Body of pancreas (tissue), 4 donors: Measurements from ENCODE around the gene SLC18A3. TPM values are rescaled to one million over a fixed set of nuclear protein-coding genes. Genes with fewer than 3 reads are reported as not detected.

Experiments
- ATAC-seq: fragments of 150-250 bp; one replicate; pipeline ENCODE4 v1.9.1; 2016
- DNase-seq, 4 donors: peaks; one replicate each; pipeline ENCODE4 v3.0.0-alpha.2; 2019
- H3K27ac ChIP-seq, 4 donors: fragments of 200-600 bp; sonication (generic); 1 replicate in 3 of 4; 2 replicates in 1 of 4; pipeline versions ENCODE4 v1.5.1 to v1.6.1; 2016 to 2019; ENCODE audit warnings: mild to moderate bottlenecking in 1 of 4, mixed read lengths in 1 of 4, moderate library complexity in 1 of 4
- H3K27me3 ChIP-seq, 2 donors: fragments of 200-600 bp; sonication (generic); one replicate each; pipeline ENCODE4 v1.6.0; 2016; ENCODE audit warnings: mild to moderate bottlenecking in 1 of 2
- H3K36me3 ChIP-seq, 2 donors: fragments of 200-600 bp; sonication (generic); replicated peaks in 1 of 2; 2 replicates each; pipeline ENCODE4 v1.5.1; 2016; ENCODE audit warnings: low read depth in 2 of 2; ENCODE audit not compliant: insufficient read depth in 1 of 2
- H3K4me1 ChIP-seq: fragments of 200-600 bp; sonication (generic); one replicate; pipeline ENCODE4 v1.6.0; 2016
- H3K4me3 ChIP-seq, 2 donors: fragments of 200-600 bp; sonication (generic); 1 replicate in 1 of 2; 2 replicates in 1 of 2; pipeline ENCODE4 v1.5.1; 2016 to 2019
- H3K9me3 ChIP-seq, 3 donors: fragments of 200-600 bp; sonication (generic); 1 replicate in 2 of 3; 2 replicates in 1 of 3; pipeline ENCODE4 v1.5.1; 2016
- POLR2A ChIP-seq, 3 donors: fragments of 450-650 bp; IDR thresholded peaks; one replicate each; pipeline ENCODE4 v1.6.1; 2016; ENCODE audit warnings: antibody characterized with exemption in 3 of 3, mild to moderate bottlenecking in 2 of 3
- WGBS, 2 donors: methylation state at CpG; one replicate each; pipeline ENCODE4 v1.1.5; 2017; 5-methylcytosine and 5-hydroxymethylcytosine counted together
- intact Hi-C: fragments of 100-400 bp; cut with DNase I; formaldehyde crosslinking; loops from one replicate; pipeline ENCODE4 v1.15.1; 2023
- total RNA-seq, 2 donors: library from RNA; depleted of rRNA; stranded (reverse); fragments of >200 nt; gene quantifications; one replicate each; pipeline ENCODE4 v1.1.0, GENCODE V29; 2016
- TF ChIP-seq, protein P1 (sequence below), 7 experiments: fragments of 450-650 bp in 4 of 7; fragments of 200-600 bp in 3 of 7; sonication (generic) in 3 of 7; IDR thresholded peaks; one replicate each; pipeline ENCODE4 v1.5.1; 2016 to 2019; ENCODE audit warnings: antibody characterized with exemption in 7 of 7

SLC18A3 gene
- total RNA-seq, 2 donors from 2014 or later, result not detected

DNA sequence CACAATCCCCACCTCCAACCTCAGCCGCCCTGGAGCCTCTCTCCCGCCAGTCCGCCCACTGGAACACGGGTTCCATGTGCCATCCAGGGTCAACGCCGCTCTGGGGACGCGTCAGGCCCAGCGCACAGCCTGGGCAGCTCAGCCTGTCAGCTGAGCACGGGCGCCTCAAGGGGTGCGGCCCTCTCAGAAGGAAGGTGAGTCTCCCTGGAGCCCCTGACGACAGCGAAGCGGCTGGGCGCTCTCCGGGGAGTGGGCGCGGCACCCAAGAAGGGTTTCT lies 1.2 kb upstream of the SLC18A3 start:
- Histone ChIP-seq H3K4me3 (no peak overlapping the region), H3K36me3 (no peaks in the 10 kb centered on the region), H3K4me1 (peaks cover 30% of the 10 kb centered on the region), H3K27ac (no peak overlapping the region), H3K9me3 (no peaks in the 10 kb centered on the region), H3K27me3 (peaks cover 0 to 40% of the 10 kb centered on the region in 2 donors)
- ATAC-seq, result no peak
- intact Hi-C loops, result no loop called here
- TF ChIP-seq, protein P1, sequence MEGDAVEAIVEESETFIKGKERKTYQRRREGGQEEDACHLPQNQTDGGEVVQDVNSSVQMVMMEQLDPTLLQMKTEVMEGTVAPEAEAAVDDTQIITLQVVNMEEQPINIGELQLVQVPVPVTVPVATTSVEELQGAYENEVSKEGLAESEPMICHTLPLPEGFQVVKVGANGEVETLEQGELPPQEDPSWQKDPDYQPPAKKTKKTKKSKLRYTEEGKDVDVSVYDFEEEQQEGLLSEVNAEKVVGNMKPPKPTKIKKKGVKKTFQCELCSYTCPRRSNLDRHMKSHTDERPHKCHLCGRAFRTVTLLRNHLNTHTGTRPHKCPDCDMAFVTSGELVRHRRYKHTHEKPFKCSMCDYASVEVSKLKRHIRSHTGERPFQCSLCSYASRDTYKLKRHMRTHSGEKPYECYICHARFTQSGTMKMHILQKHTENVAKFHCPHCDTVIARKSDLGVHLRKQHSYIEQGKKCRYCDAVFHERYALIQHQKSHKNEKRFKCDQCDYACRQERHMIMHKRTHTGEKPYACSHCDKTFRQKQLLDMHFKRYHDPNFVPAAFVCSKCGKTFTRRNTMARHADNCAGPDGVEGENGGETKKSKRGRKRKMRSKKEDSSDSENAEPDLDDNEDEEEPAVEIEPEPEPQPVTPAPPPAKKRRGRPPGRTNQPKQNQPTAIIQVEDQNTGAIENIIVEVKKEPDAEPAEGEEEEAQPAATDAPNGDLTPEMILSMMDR (IDR thresholded peaks at IDR 0.05), result no peak
- no peak for TF ChIP-seq POLR2A (IDR thresholded peaks at IDR 0.05)
- no peak for DNase-seq
- WGBS, 2 donors, result 3% methylated on average over 19 of the region's 19 CpGs; no CpG with 5 or more reads in 1 of the 2 donors

- H3K27me3 ChIP-seq, result peaks cover 0 to 45% of the 10 kb centered on the region in 2 donors
- intact Hi-C loops, result no loop called here
- no peak overlapping the region for H3K4me3 ChIP-seq
- H3K4me1 ChIP-seq, result peaks cover 35% of the 10 kb centered on the region
- ATAC-seq (no peak), DNase-seq (no peak)
- WGBS, 2 donors, result 1 to 5% methylated on average over 17 to 62 of the region's 62 CpGs
- H3K36me3 ChIP-seq, result no peaks in the 10 kb centered on the region
- H3K9me3 ChIP-seq, result no peaks in the 10 kb centered on the region
- H3K27ac ChIP-seq, result no peak overlapping the region
- TF ChIP-seq, protein P1 (IDR thresholded peaks at IDR 0.05), result no peak
- no peak for TF ChIP-seq POLR2A (IDR thresholded peaks at IDR 0.05)
Observed at GRCh38 chr10:49609283-49610113, 612 bp upstream of the SLC18A3 start.

DNA sequence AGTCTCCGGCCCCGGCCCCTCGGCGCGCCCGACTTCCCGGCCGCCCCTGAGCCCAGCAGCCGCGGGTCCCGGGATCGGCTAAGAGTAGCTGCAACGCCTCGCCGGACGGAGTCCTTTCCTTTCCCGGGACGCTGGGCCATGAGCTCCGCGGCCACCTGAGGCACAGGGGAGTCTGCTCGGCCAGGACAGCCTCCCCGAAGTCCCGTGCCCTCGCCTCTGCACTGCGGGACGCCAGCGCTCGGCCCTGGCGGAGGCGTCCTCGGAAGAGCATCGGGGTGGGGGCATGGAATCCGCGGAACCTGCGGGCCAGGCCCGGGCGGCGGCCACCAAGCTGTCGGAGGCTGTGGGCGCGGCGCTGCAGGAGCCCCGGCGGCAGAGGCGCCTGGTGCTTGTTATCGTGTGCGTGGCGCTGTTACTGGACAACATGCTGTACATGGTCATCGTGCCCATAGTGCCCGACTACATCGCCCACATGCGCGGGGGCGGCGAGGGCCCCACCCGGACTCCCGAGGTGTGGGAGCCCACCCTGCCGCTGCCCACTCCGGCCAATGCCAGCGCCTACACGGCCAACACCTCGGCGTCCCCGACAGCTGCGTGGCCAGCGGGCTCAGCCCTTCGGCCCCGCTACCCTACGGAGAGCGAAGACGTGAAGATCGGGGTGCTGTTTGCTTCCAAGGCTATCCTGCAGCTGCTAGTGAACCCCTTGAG lies 502 bp downstream of the SLC18A3 start:
- Histone ChIP-seq H3K4me3 (no peak overlapping the region), H3K36me3 (no peaks in the 10 kb centered on the region), H3K27me3 (peaks cover 0 to 48% of the 10 kb centered on the region in 2 donors), H3K4me1 (peaks cover 37% of the 10 kb centered on the region), H3K9me3 (no peaks in the 10 kb centered on the region), H3K27ac (no peak overlapping the region)
- no peak for DNase-seq
- 3% methylated on average over 60 of the region's 72 CpGs; no CpG with 5 or more reads in 1 of the 2 donors for WGBS, 2 donors
- TF ChIP-seq, protein P1 (IDR thresholded peaks at IDR 0.05), result no peak
- no peak for TF ChIP-seq POLR2A (IDR thresholded peaks at IDR 0.05)
- ATAC-seq, result no peak
- intact Hi-C loops, result no loop called here

DNA sequence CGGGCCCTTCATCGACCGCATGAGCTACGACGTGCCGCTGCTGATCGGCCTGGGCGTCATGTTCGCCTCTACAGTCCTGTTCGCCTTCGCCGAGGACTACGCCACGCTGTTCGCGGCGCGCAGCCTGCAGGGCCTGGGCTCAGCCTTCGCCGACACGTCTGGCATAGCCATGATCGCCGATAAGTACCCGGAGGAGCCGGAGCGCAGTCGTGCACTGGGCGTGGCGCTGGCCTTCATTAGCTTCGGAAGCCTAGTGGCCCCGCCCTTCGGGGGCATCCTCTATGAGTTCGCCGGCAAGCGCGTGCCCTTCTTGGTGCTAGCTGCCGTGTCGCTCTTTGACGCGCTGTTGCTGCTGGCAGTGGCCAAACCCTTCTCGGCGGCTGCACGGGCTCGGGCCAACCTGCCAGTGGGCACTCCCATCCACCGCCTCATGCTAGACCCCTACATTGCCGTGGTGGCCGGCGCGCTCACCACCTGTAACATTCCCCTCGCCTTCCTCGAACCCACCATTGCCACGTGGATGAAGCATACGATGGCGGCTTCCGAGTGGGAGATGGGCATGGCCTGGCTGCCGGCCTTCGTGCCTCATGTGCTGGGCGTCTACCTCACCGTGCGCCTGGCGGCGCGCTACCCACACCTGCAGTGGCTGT lies 1.2 kb downstream of the SLC18A3 start:
- Histone ChIP-seq H3K27me3 (peaks cover 0 to 48% of the 10 kb centered on the region in 2 donors), H3K36me3 (no peaks in the 10 kb centered on the region), H3K4me3 (no peak overlapping the region), H3K4me1 (peaks cover 37% of the 10 kb centered on the region), H3K9me3 (no peaks in the 10 kb centered on the region), H3K27ac (no peak overlapping the region)
- no peak for DNase-seq
- intact Hi-C loops, result no loop called here
- ATAC-seq, result no peak
- TF ChIP-seq POLR2A (IDR thresholded peaks at IDR 0.05), result no peak
- TF ChIP-seq, protein P1 (IDR thresholded peaks at IDR 0.05), result no peak
- 2 to 4% methylated on average over 23 to 63 of the region's 63 CpGs for WGBS, 2 donors
